H1 (cell line): ENCODE measurements around the gene RIMBP2. TPM values are rescaled to one million over a fixed set of nuclear protein-coding genes. Genes with fewer than 3 reads are reported as not detected.

Experiments used
- CTCF ChIA-PET: fragments of 300-600 bp; sonication (Branson Sonifier 250); formaldehyde crosslinking; loops from one replicate; lab custom pipeline; 2021; ENCODE audit not compliant: partially characterized antibody; lab: Charles Lee
- POLR2A ChIA-PET: fragments of 300-600 bp; sonication (Branson Sonifier 250); formaldehyde crosslinking; loops from one replicate; lab custom pipeline; 2021; ENCODE audit warnings: inconsistent platforms; ENCODE audit not compliant: partially characterized antibody; lab: Charles Lee
- DNase-seq, 2 experiments: peaks; one replicate each; pipeline versions ENCODE4 v3.0.0 to v3.0.0-alpha.2; 2010 to 2022; ENCODE audit warnings: low spot score in 2 of 2, low read depth in 1 of 2, mixed read lengths in 1 of 2
- FAIRE-seq: peaks from 2 replicates; lab custom pipeline; 2011; peaks lifted over from hg19 to GRCh38; lab: Jason Lieb, UNC
- H2AFZ ChIP-seq: 2 replicates; pipeline ENCODE4 v1.8.1; 2012; ENCODE audit warnings: low read length, inconsistent platforms
- H2AK5ac ChIP-seq: 2 replicates; pipeline ENCODE4 v1.6.1; 2013; ENCODE audit warnings: low read depth, low read length
- H2BK120ac ChIP-seq: replicated peaks from 2 replicates; pipeline ENCODE3; 2013; ENCODE audit warnings: low read depth, low read length, inconsistent platforms
- H2BK12ac ChIP-seq: 2 replicates; pipeline ENCODE4 v1.6.1; 2013; ENCODE audit warnings: low read depth, low read length
- H2BK15ac ChIP-seq: 2 replicates; pipeline ENCODE4 v1.6.1; 2013; ENCODE audit warnings: low read length
- H2BK20ac ChIP-seq: 2 replicates; pipeline ENCODE4 v1.6.1; 2013; ENCODE audit warnings: low read length
- H2BK5ac ChIP-seq: 2 replicates; pipeline ENCODE4 v1.6.1; 2013; ENCODE audit warnings: low read depth, low read length
- H3K14ac ChIP-seq: 2 replicates; pipeline ENCODE4 v1.6.1; 2013; ENCODE audit warnings: inconsistent platforms; ENCODE audit not compliant: insufficient read length
- H3K18ac ChIP-seq: 2 replicates; pipeline ENCODE4 v1.6.1; 2013; ENCODE audit warnings: low read length; ENCODE audit errors: extremely low read depth
- H3K23ac ChIP-seq: 2 replicates; pipeline ENCODE4 v1.6.1; 2013; ENCODE audit warnings: inconsistent platforms; ENCODE audit not compliant: insufficient read length
- H3K23me2 ChIP-seq: 2 replicates; pipeline ENCODE4 v1.6.1; 2013; ENCODE audit warnings: low read depth, low read length
- H3K27ac ChIP-seq: 2 replicates; pipeline ENCODE4 v1.6.1; 2011; ENCODE audit warnings: low read depth, low read length, inconsistent platforms
- H3K27me3 ChIP-seq, 4 experiments: replicated peaks in 1 of 4; 1 replicate in 1 of 4; 2 replicates in 3 of 4; pipeline versions ENCODE4 v1.6.1 to v1.8.1; 2011 to 2013; ENCODE audit warnings: low read length in 3 of 4, mild to moderate bottlenecking in 3 of 4, inconsistent platforms in 2 of 4, mixed read lengths in 2 of 4, moderate library complexity in 1 of 4; ENCODE audit not compliant: control insufficient read depth in 3 of 4, insufficient read depth in 3 of 4; ENCODE audit errors: extremely low read depth in 1 of 4
- H3K36me3 ChIP-seq, 4 experiments: 2 replicates each; pipeline versions ENCODE4 v1.6.1 to v1.8.1; 2011 to 2013; ENCODE audit warnings: mild to moderate bottlenecking in 4 of 4, low read length in 3 of 4, moderate library complexity in 2 of 4, control low read depth in 1 of 4, inconsistent platforms in 1 of 4; ENCODE audit not compliant: insufficient read depth in 4 of 4, control insufficient read depth in 2 of 4
- H3K4ac ChIP-seq: replicated peaks from 2 replicates; pipeline ENCODE3; 2013; ENCODE audit warnings: low read length, low read depth, mixed read lengths, inconsistent platforms; ENCODE audit not compliant: insufficient read length
- H3K4me1 ChIP-seq, 4 experiments: replicated peaks in 1 of 4; 1 replicate in 1 of 4; 2 replicates in 3 of 4; pipeline versions ENCODE4 v1.6.1 to v1.8.1; 2011 to 2013; ENCODE audit warnings: low read length in 3 of 4, inconsistent platforms in 2 of 4, mixed read lengths in 1 of 4; ENCODE audit not compliant: insufficient read depth in 4 of 4, control insufficient read depth in 3 of 4
- H3K4me2 ChIP-seq, 2 experiments: 2 replicates each; pipeline versions ENCODE4 v1.6.1 to v1.8.1; 2011 to 2013; ENCODE audit warnings: low read depth in 2 of 2, low read length in 2 of 2, control low read depth in 1 of 2, inconsistent platforms in 1 of 2, mild to moderate bottlenecking in 1 of 2; ENCODE audit not compliant: insufficient read depth in 1 of 2
- H3K4me3 ChIP-seq, 4 experiments: fragments of 200-600, 300-600 bp in 1 of 4; sonication (generic), shearing (Covaris generic), sonication (Bioruptor Twin) in 1 of 4; 2 replicates each; pipeline versions ENCODE4 v1.5.1 to v1.8.1; 2011 to 2016; ENCODE audit warnings: low read length in 4 of 4, low read depth in 3 of 4, control low read depth in 2 of 4, inconsistent platforms in 2 of 4, mild to moderate bottlenecking in 2 of 4, mixed read lengths in 1 of 4, moderate library complexity in 1 of 4; ENCODE audit not compliant: insufficient read depth in 2 of 4; ENCODE audit errors: extremely low read depth in 1 of 4
- H3K56ac ChIP-seq: replicated peaks from 2 replicates; pipeline ENCODE3; 2013; ENCODE audit warnings: low read depth, mild to moderate bottlenecking, mixed read lengths, low read length, inconsistent platforms; ENCODE audit not compliant: insufficient read length
- H3K79me1 ChIP-seq: 2 replicates; pipeline ENCODE4 v1.6.1; 2013; ENCODE audit warnings: low read depth, low read length, control low read depth
- H3K79me2 ChIP-seq, 2 experiments: 2 replicates each; pipeline versions ENCODE4 v1.6.1 to v1.8.1; 2012 to 2013; ENCODE audit warnings: low read length in 2 of 2, mild to moderate bottlenecking in 2 of 2, inconsistent platforms in 1 of 2; ENCODE audit not compliant: insufficient read depth in 2 of 2, control insufficient read depth in 1 of 2
- H3K9ac ChIP-seq, 4 experiments: replicated peaks in 1 of 4; 1 replicate in 1 of 4; 2 replicates in 3 of 4; pipeline versions ENCODE4 v1.6.1 to v1.8.1; 2011 to 2013; ENCODE audit warnings: low read depth in 3 of 4, low read length in 3 of 4, control low read depth in 2 of 4, mild to moderate bottlenecking in 2 of 4, moderate library complexity in 2 of 4, inconsistent platforms in 1 of 4; ENCODE audit errors: extremely low read depth in 1 of 4
- H3K9me3 ChIP-seq, 2 experiments: 2 replicates each; pipeline versions ENCODE4 v1.6.1 to v1.8.1; 2012 to 2013; ENCODE audit warnings: mild to moderate bottlenecking in 2 of 2, moderate library complexity in 2 of 2, control low read depth in 1 of 2, inconsistent platforms in 1 of 2, low read depth in 1 of 2, low read length in 1 of 2, mixed read lengths in 1 of 2; ENCODE audit not compliant: insufficient read depth in 2 of 2
- H4K20me1 ChIP-seq, 2 experiments: replicated peaks in 1 of 2; 2 replicates each; pipeline versions ENCODE3 to v1.8.1; 2011 to 2013; ENCODE audit warnings: inconsistent platforms in 2 of 2, low read length in 2 of 2, mild to moderate bottlenecking in 1 of 2; ENCODE audit not compliant: insufficient read depth in 2 of 2, control insufficient read depth in 1 of 2
- H4K5ac ChIP-seq: 2 replicates; pipeline ENCODE4 v1.6.1; 2013; ENCODE audit warnings: low read length, low read depth, mixed read lengths, inconsistent platforms; ENCODE audit not compliant: insufficient read length
- H4K8ac ChIP-seq: 2 replicates; pipeline ENCODE4 v1.8.0; 2013; ENCODE audit warnings: mild to moderate bottlenecking, moderate library complexity, low read length, inconsistent platforms; ENCODE audit not compliant: insufficient read depth; ENCODE audit errors: extremely low read depth
- H4K91ac ChIP-seq: replicated peaks from 2 replicates; pipeline ENCODE3; 2013; ENCODE audit warnings: low read length, mixed read lengths, inconsistent platforms; ENCODE audit not compliant: insufficient read length
- BACH1 ChIP-seq: IDR thresholded peaks from 2 replicates; pipeline ENCODE4 v1.6.1; 2012; ENCODE audit warnings: low read length, improper control_type of control experiment
- CBX8 ChIP-seq: fragments of 300-800, 300-1000 bp; sonication (generic); IDR thresholded peaks from 2 replicates; pipeline ENCODE4 v1.7.1; 2016; ENCODE audit warnings: low read depth, low read length, borderline replicate concordance
- GTF2F1 ChIP-seq: IDR thresholded peaks from 2 replicates; pipeline ENCODE4 v1.6.1; 2012; ENCODE audit warnings: low read depth, low read length, improper control_type of control experiment, borderline replicate concordance
- JUN ChIP-seq: IDR thresholded peaks from 2 replicates; pipeline ENCODE4 v1.6.1; 2011; ENCODE audit warnings: low read depth, mild to moderate bottlenecking, improper control_type of control experiment, low read length
- MAFK ChIP-seq: IDR thresholded peaks from 2 replicates; pipeline ENCODE4 v1.6.1; 2012; ENCODE audit warnings: low read depth, mild to moderate bottlenecking, improper control_type of control experiment, low read length
- NRF1 ChIP-seq: IDR thresholded peaks from 2 replicates; pipeline ENCODE4 v1.6.1; 2011; ENCODE audit warnings: mild to moderate bottlenecking, low read depth, low read length, improper control_type of control experiment
- PHF8 ChIP-seq: fragments of 200-600 bp; sonication (generic); conservative IDR thresholded peaks from 2 replicates; pipeline ENCODE4 v1.7.1; 2012; ENCODE audit warnings: low read depth, mild to moderate bottlenecking, inconsistent platforms, low read length, moderate library complexity
- SIRT6 ChIP-seq: IDR thresholded peaks from one replicate; pipeline ENCODE4 v1.7.1; 2012; ENCODE audit warnings: low read length, inconsistent platforms
- TAF7 ChIP-seq: optimal IDR thresholded peaks from 2 replicates; pipeline ENCODE3; 2011; ENCODE audit warnings: low read depth, mild to moderate bottlenecking, inconsistent platforms, low read length, moderate library complexity, borderline replicate concordance
- WGBS, 2 experiments: shearing (Covaris generic) in 1 of 2; methylation state at CpG; one replicate each; pipeline versions ENCODE4 v1.1.6 to v1.1.7; 2013 to 2015; ENCODE audit warnings: low lambda C conversion rate in 2 of 2, mixed read lengths in 2 of 2, inconsistent platforms in 1 of 2, low coverage in 1 of 2, missing lambda C conversion rate in 1 of 2; ENCODE audit not compliant: insufficient replicate concordance in 2 of 2, insufficient coverage in 1 of 2, insufficient read length in 1 of 2; ENCODE audit errors: extremely low coverage in 1 of 2, missing lambda C conversion rate in 1 of 2; 5-methylcytosine and 5-hydroxymethylcytosine counted together
- polyA plus RNA-seq, 7 experiments: library from polyadenylated mRNA; depleted of rRNA in 3 of 7; stranded (reverse) in 5 of 7; unstranded in 2 of 7; fragments of >200 nt in 5 of 7; fragments of 200-250 nt in 2 of 7; gene quantifications; 1 replicate in 5 of 7; 2 replicates in 1 of 7; 4 replicates in 1 of 7; pipeline versions ENCODE4 v1.2.1 to v1.2.3, GENCODE V29; 2011 to 2013; ENCODE audit warnings: missing spikeins in 2 of 7, mixed read lengths in 2 of 7
- total RNA-seq: library from RNA; stranded (reverse); fragmentation: NEBNext Ultra II Directional; extraction: Animal tissue kit (Norgen Biotek cat#: 25700); gene quantifications from 2 replicates; pipeline ENCODE4 v1.2.1, GENCODE V29; 2021
- TF ChIP-seq, protein P1 (sequence below): IDR thresholded peaks from 2 replicates; pipeline ENCODE4 v1.6.1; 2012; ENCODE audit warnings: low read length, inconsistent platforms

The RIMBP2 gene
- total and polyA plus RNA-seq, 2 of the 8 experiments (the other 6 are each of a cell fraction or from before 2014, with no cell fraction given): 0.18 to 0.65 TPM

DNA sequence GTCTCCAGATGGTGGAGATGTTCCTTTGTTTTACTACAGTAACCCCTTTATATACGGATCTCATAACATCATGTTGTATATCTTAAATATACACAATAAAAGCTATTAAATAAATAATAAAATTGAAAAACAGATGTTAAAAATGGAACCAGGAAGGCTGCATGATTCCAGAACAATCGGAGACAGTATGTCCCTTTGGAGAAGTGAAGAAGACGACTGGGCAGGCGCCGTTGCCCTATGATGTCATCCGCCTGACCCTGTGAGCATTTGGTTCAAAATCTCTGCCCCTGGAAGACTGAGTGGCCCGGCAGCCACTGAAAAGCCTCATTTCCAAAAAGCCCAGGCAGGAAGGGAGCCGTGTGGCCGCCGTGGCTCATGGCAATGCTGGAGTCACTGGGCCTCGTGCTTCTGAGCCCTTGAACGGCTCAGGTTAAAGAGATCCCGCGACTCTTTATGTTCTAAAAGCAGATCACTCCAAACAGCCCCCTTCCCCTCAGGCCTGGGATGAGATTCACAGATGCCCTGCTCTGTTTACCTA is 30.8 kb downstream of the RIMBP2 start:
- Histone ChIP-seq H4K20me1 (no peaks in the 10 kb centered on the region), H3K79me2 (no peaks in the 10 kb centered on the region), H3K4me1 (no peaks in the 10 kb centered on the region), H2BK5ac (no peak overlapping the region), H4K8ac (no peak overlapping the region), H2BK12ac (no peak overlapping the region), H3K4me2 (no peak overlapping the region), H3K23me2 (no peaks in the 10 kb centered on the region), H3K9ac (no peak overlapping the region), H2BK120ac (no peak overlapping the region), H4K91ac (no peak overlapping the region), H3K14ac (no peak overlapping the region), H3K36me3 (no peaks in the 10 kb centered on the region), H3K9me3 (no peaks in the 10 kb centered on the region), H2BK20ac (no peak overlapping the region), H2AK5ac (no peak overlapping the region), H3K56ac (no peak overlapping the region), H3K27ac (no peak overlapping the region), H4K5ac (no peak overlapping the region), H2BK15ac (no peak overlapping the region), H3K79me1 (no peaks in the 10 kb centered on the region), H2AFZ (no peak overlapping the region), H3K23ac (no peak overlapping the region), H3K4ac (no peak overlapping the region), H3K27me3 (peaks cover 0 to 2% (median 0%) of the 10 kb centered on the region in 4 experiments; a peak in 2 of 7 replicates), H3K18ac (no peak overlapping the region), H3K4me3 (no peak overlapping the region)
- POLR2A ChIA-PET: no interaction called here
- TF ChIP-seq PHF8 (no peak), SIRT6 (no peak), CBX8 (no peak), BACH1 (no peak), GTF2F1 (no peak), JUN (no peak), MAFK (no peak), TAF7 (no peak), NRF1 (no peak)
- TF ChIP-seq, protein P1, sequence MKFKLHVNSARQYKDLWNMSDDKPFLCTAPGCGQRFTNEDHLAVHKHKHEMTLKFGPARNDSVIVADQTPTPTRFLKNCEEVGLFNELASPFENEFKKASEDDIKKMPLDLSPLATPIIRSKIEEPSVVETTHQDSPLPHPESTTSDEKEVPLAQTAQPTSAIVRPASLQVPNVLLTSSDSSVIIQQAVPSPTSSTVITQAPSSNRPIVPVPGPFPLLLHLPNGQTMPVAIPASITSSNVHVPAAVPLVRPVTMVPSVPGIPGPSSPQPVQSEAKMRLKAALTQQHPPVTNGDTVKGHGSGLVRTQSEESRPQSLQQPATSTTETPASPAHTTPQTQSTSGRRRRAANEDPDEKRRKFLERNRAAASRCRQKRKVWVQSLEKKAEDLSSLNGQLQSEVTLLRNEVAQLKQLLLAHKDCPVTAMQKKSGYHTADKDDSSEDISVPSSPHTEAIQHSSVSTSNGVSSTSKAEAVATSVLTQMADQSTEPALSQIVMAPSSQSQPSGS: no peak
- FAIRE-seq (no peak), DNase-seq (no peak)
- CTCF ChIA-PET: interaction anchor here (0.7 to 1.3 kb wide), 4 partner anchors 10 to 168 kb away, joined by 3 read pairs; no protein-coding TSS in a partner anchor
- WGBS, 2 experiments: 89% methylated on average over 11 of the region's 14 CpGs; no CpG with 5 or more reads in 1 of the 2 experiments
